H1 (cell line): ENCODE measurements around the gene UHMK1. TPM values are rescaled to one million over a fixed set of nuclear protein-coding genes. Genes with fewer than 3 reads are reported as not detected.

Source experiments
- CTCF ChIA-PET: fragments of 300-600 bp; sonication (Branson Sonifier 250); formaldehyde crosslinking; loops from one replicate; lab custom pipeline; 2021; ENCODE audit not compliant: partially characterized antibody; lab: Charles Lee
- POLR2A ChIA-PET: fragments of 300-600 bp; sonication (Branson Sonifier 250); formaldehyde crosslinking; loops from one replicate; lab custom pipeline; 2021; ENCODE audit warnings: inconsistent platforms; ENCODE audit not compliant: partially characterized antibody; lab: Charles Lee
- DNase-seq, 2 experiments: peaks; one replicate each; pipeline versions ENCODE4 v3.0.0 to v3.0.0-alpha.2; 2010 to 2022; ENCODE audit warnings: low spot score in 2 of 2, low read depth in 1 of 2, mixed read lengths in 1 of 2
- FAIRE-seq: peaks from 2 replicates; lab custom pipeline; 2011; peaks lifted over from hg19 to GRCh38; lab: Jason Lieb, UNC
- H2AFZ ChIP-seq: 2 replicates; pipeline ENCODE4 v1.8.1; 2012; ENCODE audit warnings: low read length, inconsistent platforms
- H2AK5ac ChIP-seq: 2 replicates; pipeline ENCODE4 v1.6.1; 2013; ENCODE audit warnings: low read depth, low read length
- H2BK120ac ChIP-seq: replicated peaks from 2 replicates; pipeline ENCODE3; 2013; ENCODE audit warnings: low read depth, low read length, inconsistent platforms
- H2BK12ac ChIP-seq: 2 replicates; pipeline ENCODE4 v1.6.1; 2013; ENCODE audit warnings: low read depth, low read length
- H2BK15ac ChIP-seq: 2 replicates; pipeline ENCODE4 v1.6.1; 2013; ENCODE audit warnings: low read length
- H2BK20ac ChIP-seq: 2 replicates; pipeline ENCODE4 v1.6.1; 2013; ENCODE audit warnings: low read length
- H2BK5ac ChIP-seq: 2 replicates; pipeline ENCODE4 v1.6.1; 2013; ENCODE audit warnings: low read depth, low read length
- H3K14ac ChIP-seq: 2 replicates; pipeline ENCODE4 v1.6.1; 2013; ENCODE audit warnings: inconsistent platforms; ENCODE audit not compliant: insufficient read length
- H3K18ac ChIP-seq: 2 replicates; pipeline ENCODE4 v1.6.1; 2013; ENCODE audit warnings: low read length; ENCODE audit errors: extremely low read depth
- H3K23ac ChIP-seq: 2 replicates; pipeline ENCODE4 v1.6.1; 2013; ENCODE audit warnings: inconsistent platforms; ENCODE audit not compliant: insufficient read length
- H3K23me2 ChIP-seq: 2 replicates; pipeline ENCODE4 v1.6.1; 2013; ENCODE audit warnings: low read depth, low read length
- H3K27ac ChIP-seq: 2 replicates; pipeline ENCODE4 v1.6.1; 2011; ENCODE audit warnings: low read depth, low read length, inconsistent platforms
- H3K27me3 ChIP-seq, 4 experiments: replicated peaks in 1 of 4; 1 replicate in 1 of 4; 2 replicates in 3 of 4; pipeline versions ENCODE4 v1.6.1 to v1.8.1; 2011 to 2013; ENCODE audit warnings: low read length in 3 of 4, mild to moderate bottlenecking in 3 of 4, inconsistent platforms in 2 of 4, mixed read lengths in 2 of 4, moderate library complexity in 1 of 4; ENCODE audit not compliant: control insufficient read depth in 3 of 4, insufficient read depth in 3 of 4; ENCODE audit errors: extremely low read depth in 1 of 4
- H3K36me3 ChIP-seq, 4 experiments: 2 replicates each; pipeline versions ENCODE4 v1.6.1 to v1.8.1; 2011 to 2013; ENCODE audit warnings: mild to moderate bottlenecking in 4 of 4, low read length in 3 of 4, moderate library complexity in 2 of 4, control low read depth in 1 of 4, inconsistent platforms in 1 of 4; ENCODE audit not compliant: insufficient read depth in 4 of 4, control insufficient read depth in 2 of 4
- H3K4ac ChIP-seq: replicated peaks from 2 replicates; pipeline ENCODE3; 2013; ENCODE audit warnings: low read length, low read depth, mixed read lengths, inconsistent platforms; ENCODE audit not compliant: insufficient read length
- H3K4me1 ChIP-seq, 4 experiments: replicated peaks in 1 of 4; 1 replicate in 1 of 4; 2 replicates in 3 of 4; pipeline versions ENCODE4 v1.6.1 to v1.8.1; 2011 to 2013; ENCODE audit warnings: low read length in 3 of 4, inconsistent platforms in 2 of 4, mixed read lengths in 1 of 4; ENCODE audit not compliant: insufficient read depth in 4 of 4, control insufficient read depth in 3 of 4
- H3K4me2 ChIP-seq, 2 experiments: 2 replicates each; pipeline versions ENCODE4 v1.6.1 to v1.8.1; 2011 to 2013; ENCODE audit warnings: low read depth in 2 of 2, low read length in 2 of 2, control low read depth in 1 of 2, inconsistent platforms in 1 of 2, mild to moderate bottlenecking in 1 of 2; ENCODE audit not compliant: insufficient read depth in 1 of 2
- H3K4me3 ChIP-seq, 4 experiments: fragments of 200-600, 300-600 bp in 1 of 4; sonication (generic), shearing (Covaris generic), sonication (Bioruptor Twin) in 1 of 4; 2 replicates each; pipeline versions ENCODE4 v1.5.1 to v1.8.1; 2011 to 2016; ENCODE audit warnings: low read length in 4 of 4, low read depth in 3 of 4, control low read depth in 2 of 4, inconsistent platforms in 2 of 4, mild to moderate bottlenecking in 2 of 4, mixed read lengths in 1 of 4, moderate library complexity in 1 of 4; ENCODE audit not compliant: insufficient read depth in 2 of 4; ENCODE audit errors: extremely low read depth in 1 of 4
- H3K56ac ChIP-seq: replicated peaks from 2 replicates; pipeline ENCODE3; 2013; ENCODE audit warnings: low read depth, mild to moderate bottlenecking, mixed read lengths, low read length, inconsistent platforms; ENCODE audit not compliant: insufficient read length
- H3K79me1 ChIP-seq: 2 replicates; pipeline ENCODE4 v1.6.1; 2013; ENCODE audit warnings: low read depth, low read length, control low read depth
- H3K79me2 ChIP-seq, 2 experiments: 2 replicates each; pipeline versions ENCODE4 v1.6.1 to v1.8.1; 2012 to 2013; ENCODE audit warnings: low read length in 2 of 2, mild to moderate bottlenecking in 2 of 2, inconsistent platforms in 1 of 2; ENCODE audit not compliant: insufficient read depth in 2 of 2, control insufficient read depth in 1 of 2
- H3K9ac ChIP-seq, 4 experiments: replicated peaks in 1 of 4; 1 replicate in 1 of 4; 2 replicates in 3 of 4; pipeline versions ENCODE4 v1.6.1 to v1.8.1; 2011 to 2013; ENCODE audit warnings: low read depth in 3 of 4, low read length in 3 of 4, control low read depth in 2 of 4, mild to moderate bottlenecking in 2 of 4, moderate library complexity in 2 of 4, inconsistent platforms in 1 of 4; ENCODE audit errors: extremely low read depth in 1 of 4
- H3K9me3 ChIP-seq, 2 experiments: 2 replicates each; pipeline versions ENCODE4 v1.6.1 to v1.8.1; 2012 to 2013; ENCODE audit warnings: mild to moderate bottlenecking in 2 of 2, moderate library complexity in 2 of 2, control low read depth in 1 of 2, inconsistent platforms in 1 of 2, low read depth in 1 of 2, low read length in 1 of 2, mixed read lengths in 1 of 2; ENCODE audit not compliant: insufficient read depth in 2 of 2
- H4K20me1 ChIP-seq, 2 experiments: replicated peaks in 1 of 2; 2 replicates each; pipeline versions ENCODE3 to v1.8.1; 2011 to 2013; ENCODE audit warnings: inconsistent platforms in 2 of 2, low read length in 2 of 2, mild to moderate bottlenecking in 1 of 2; ENCODE audit not compliant: insufficient read depth in 2 of 2, control insufficient read depth in 1 of 2
- H4K5ac ChIP-seq: 2 replicates; pipeline ENCODE4 v1.6.1; 2013; ENCODE audit warnings: low read length, low read depth, mixed read lengths, inconsistent platforms; ENCODE audit not compliant: insufficient read length
- H4K8ac ChIP-seq: 2 replicates; pipeline ENCODE4 v1.8.0; 2013; ENCODE audit warnings: mild to moderate bottlenecking, moderate library complexity, low read length, inconsistent platforms; ENCODE audit not compliant: insufficient read depth; ENCODE audit errors: extremely low read depth
- H4K91ac ChIP-seq: replicated peaks from 2 replicates; pipeline ENCODE3; 2013; ENCODE audit warnings: low read length, mixed read lengths, inconsistent platforms; ENCODE audit not compliant: insufficient read length
- ASH2L ChIP-seq: fragments of 200-600, 300-600 bp; sonication (generic); IDR thresholded peaks from one replicate; pipeline ENCODE4 v1.7.1; 2017; ENCODE audit warnings: low read length
- BRCA1 ChIP-seq: IDR thresholded peaks from 2 replicates; pipeline ENCODE4 v1.6.1; 2012; ENCODE audit warnings: low read depth, low read length, improper control_type of control experiment
- CHD1 ChIP-seq: IDR thresholded peaks from 2 replicates; pipeline ENCODE4 v1.6.1; 2012; ENCODE audit warnings: low read depth, low read length, improper control_type of control experiment
- CHD2 ChIP-seq: IDR thresholded peaks from 2 replicates; pipeline ENCODE4 v1.6.1; 2012; ENCODE audit warnings: low read length, improper control_type of control experiment
- EP300 ChIP-seq, 2 experiments: IDR thresholded peaks; 1 replicate in 1 of 2; 2 replicates in 1 of 2; pipeline ENCODE4 v1.6.1; 2011 to 2012; ENCODE audit warnings: low read depth in 2 of 2, low read length in 2 of 2, mild to moderate bottlenecking in 2 of 2, borderline replicate concordance in 1 of 2, inconsistent platforms in 1 of 2, moderate library complexity in 1 of 2
- JUN ChIP-seq: IDR thresholded peaks from 2 replicates; pipeline ENCODE4 v1.6.1; 2011; ENCODE audit warnings: low read depth, mild to moderate bottlenecking, improper control_type of control experiment, low read length
- MAFK ChIP-seq: IDR thresholded peaks from 2 replicates; pipeline ENCODE4 v1.6.1; 2012; ENCODE audit warnings: low read depth, mild to moderate bottlenecking, improper control_type of control experiment, low read length
- NANOG ChIP-seq: IDR thresholded peaks from 2 replicates; pipeline ENCODE4 v1.6.1; 2011; ENCODE audit warnings: low read length, low read depth, mild to moderate bottlenecking, inconsistent platforms; ENCODE audit not compliant: insufficient read depth, poor library complexity, severe bottlenecking
- POLR2AphosphoS5 ChIP-seq: IDR thresholded peaks from 2 replicates; pipeline ENCODE4 v1.6.1; 2011; ENCODE audit warnings: low read depth, low read length
- SAP30 ChIP-seq: fragments of 300-600 bp; sonication (generic); IDR thresholded peaks from 2 replicates; pipeline ENCODE4 v1.7.1; 2012; ENCODE audit warnings: low read length, moderate library complexity, mild to moderate bottlenecking, inconsistent platforms; ENCODE audit not compliant: insufficient read depth, insufficient replicate concordance
- TAF1 ChIP-seq: IDR thresholded peaks from 2 replicates; pipeline ENCODE4 v1.6.1; 2011; ENCODE audit warnings: mild to moderate bottlenecking, low read depth, low read length
- YY1 ChIP-seq: IDR thresholded peaks from 2 replicates; pipeline ENCODE4 v1.6.1; 2011; ENCODE audit warnings: low read depth, mild to moderate bottlenecking, low read length
- WGBS, 2 experiments: shearing (Covaris generic) in 1 of 2; methylation state at CpG; one replicate each; pipeline versions ENCODE4 v1.1.6 to v1.1.7; 2013 to 2015; ENCODE audit warnings: low lambda C conversion rate in 2 of 2, mixed read lengths in 2 of 2, inconsistent platforms in 1 of 2, low coverage in 1 of 2, missing lambda C conversion rate in 1 of 2; ENCODE audit not compliant: insufficient replicate concordance in 2 of 2, insufficient coverage in 1 of 2, insufficient read length in 1 of 2; ENCODE audit errors: extremely low coverage in 1 of 2, missing lambda C conversion rate in 1 of 2; 5-methylcytosine and 5-hydroxymethylcytosine counted together
- polyA plus RNA-seq, 7 experiments: library from polyadenylated mRNA; depleted of rRNA in 3 of 7; stranded (reverse) in 5 of 7; unstranded in 2 of 7; fragments of >200 nt in 5 of 7; fragments of 200-250 nt in 2 of 7; gene quantifications; 1 replicate in 5 of 7; 2 replicates in 1 of 7; 4 replicates in 1 of 7; pipeline versions ENCODE4 v1.2.1 to v1.2.3, GENCODE V29; 2011 to 2013; ENCODE audit warnings: missing spikeins in 2 of 7, mixed read lengths in 2 of 7
- total RNA-seq: library from RNA; stranded (reverse); fragmentation: NEBNext Ultra II Directional; extraction: Animal tissue kit (Norgen Biotek cat#: 25700); gene quantifications from 2 replicates; pipeline ENCODE4 v1.2.1, GENCODE V29; 2021

Gene UHMK1
- total and polyA plus RNA-seq, 2 of the 8 experiments (the other 6 are each of a cell fraction or from before 2014, with no cell fraction given), result 4.6 to 16.1 TPM

DNA sequence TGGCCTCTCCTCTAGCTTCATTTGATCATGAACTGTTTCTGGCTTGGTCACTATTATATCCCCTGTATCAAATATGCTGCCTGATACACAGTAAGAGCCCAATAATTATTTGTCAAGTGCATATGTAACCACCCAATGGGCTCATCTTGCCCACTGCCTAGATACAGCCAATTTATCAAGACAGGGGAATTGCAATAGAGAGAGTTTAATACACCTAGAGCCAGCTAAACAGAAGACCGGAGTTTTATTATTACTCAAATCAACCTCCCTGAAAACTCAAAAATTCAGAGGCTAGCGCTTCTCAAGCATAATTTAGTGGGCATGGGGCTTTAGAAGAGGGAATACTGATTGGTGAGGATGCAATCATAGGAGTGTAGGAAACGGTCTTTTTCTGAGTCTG is 45.6 kb downstream of the UHMK1 start:
- WGBS, 2 experiments, result 94% methylated on average over 3 of the region's 3 CpGs; no CpG with 5 or more reads in 1 of the 2 experiments
- Histone ChIP-seq H3K27ac (no peak overlapping the region), H3K23me2 (no peaks in the 10 kb centered on the region), H4K20me1 (no peaks in the 10 kb centered on the region), H3K18ac (no peak overlapping the region), H3K9me3 (0 out of 4 replicates have a peak, but pooled peaks cover 0 to 3% of the 10 kb centered on the region in 2 experiments), H4K5ac (no peak overlapping the region), H2BK15ac (no peak overlapping the region), H3K4me3 (no peak overlapping the region), H3K56ac (no peak overlapping the region), H2BK120ac (no peak overlapping the region), H2AFZ (no peak overlapping the region), H3K4me2 (no peak overlapping the region), H2BK5ac (no peak overlapping the region), H4K91ac (no peak overlapping the region), H2AK5ac (no peak overlapping the region), H4K8ac (no peak overlapping the region), H2BK20ac (no peak overlapping the region), H3K79me1 (no peaks in the 10 kb centered on the region), H3K14ac (no peak overlapping the region), H3K27me3 (no peaks in the 10 kb centered on the region), H3K9ac (no peak overlapping the region), H3K79me2 (no peaks in the 10 kb centered on the region), H3K23ac (no peak overlapping the region), H2BK12ac (no peak overlapping the region), H3K4ac (no peak overlapping the region), H3K36me3 (no peaks in the 10 kb centered on the region), H3K4me1 (no peaks in the 10 kb centered on the region)
- ChIA-PET CTCF (no interaction called here), POLR2A (no interaction called here)
- FAIRE-seq (no peak), DNase-seq (no peak)
- no peak for TF ChIP-seq EP300 (IDR thresholded peaks at IDR 0.05; ENCODE audit: borderline replicate concordance in 1 of 2, low read depth in 2 of 2, low read length in 2 of 2)
- no peak for TF ChIP-seq SAP30
- TF ChIP-seq BRCA1, result no peak
- TF ChIP-seq NANOG, result no peak
- TF ChIP-seq MAFK, result no peak
- no peak for TF ChIP-seq CHD2
- no peak for TF ChIP-seq CHD1
- TF ChIP-seq YY1, result no peak
- no peak for TF ChIP-seq ASH2L
- no peak for TF ChIP-seq TAF1
- no peak for TF ChIP-seq JUN
- TF ChIP-seq POLR2AphosphoS5, result no peak
